Forelimb muscle (tissue), 1 donor: Measurements from ENCODE around the gene CRIP3. TPM values are rescaled to one million over a fixed set of nuclear protein-coding genes. Genes with fewer than 3 reads are reported as not detected.
"Not testable (repeated sequence)": the region's sequence is repeated elsewhere in the genome, so short reads cannot be mapped to it uniquely, and the experiment has no call there.

ENCODE experiments used
- DNase-seq: peaks from one replicate; pipeline ENCODE4 v3.0.0-alpha.2; 2013; ENCODE audit warnings: low read depth
- polyA plus RNA-seq: library from polyadenylated mRNA; unstranded; fragments of 120-200 nt; gene quantifications from one replicate; pipeline ENCODE4 v1.2.1, GENCODE V29; 2013; ENCODE audit not compliant: insufficient read length

The CRIP3 gene, protein sequence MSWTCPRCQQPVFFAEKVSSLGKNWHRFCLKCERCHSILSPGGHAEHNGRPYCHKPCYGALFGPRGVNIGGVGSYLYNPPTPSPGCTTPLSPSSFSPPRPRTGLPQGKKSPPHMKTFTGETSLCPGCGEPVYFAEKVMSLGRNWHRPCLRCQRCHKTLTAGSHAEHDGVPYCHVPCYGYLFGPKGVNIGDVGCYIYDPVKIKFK
- 1.7 TPM for polyA plus RNA-seq

DNA sequence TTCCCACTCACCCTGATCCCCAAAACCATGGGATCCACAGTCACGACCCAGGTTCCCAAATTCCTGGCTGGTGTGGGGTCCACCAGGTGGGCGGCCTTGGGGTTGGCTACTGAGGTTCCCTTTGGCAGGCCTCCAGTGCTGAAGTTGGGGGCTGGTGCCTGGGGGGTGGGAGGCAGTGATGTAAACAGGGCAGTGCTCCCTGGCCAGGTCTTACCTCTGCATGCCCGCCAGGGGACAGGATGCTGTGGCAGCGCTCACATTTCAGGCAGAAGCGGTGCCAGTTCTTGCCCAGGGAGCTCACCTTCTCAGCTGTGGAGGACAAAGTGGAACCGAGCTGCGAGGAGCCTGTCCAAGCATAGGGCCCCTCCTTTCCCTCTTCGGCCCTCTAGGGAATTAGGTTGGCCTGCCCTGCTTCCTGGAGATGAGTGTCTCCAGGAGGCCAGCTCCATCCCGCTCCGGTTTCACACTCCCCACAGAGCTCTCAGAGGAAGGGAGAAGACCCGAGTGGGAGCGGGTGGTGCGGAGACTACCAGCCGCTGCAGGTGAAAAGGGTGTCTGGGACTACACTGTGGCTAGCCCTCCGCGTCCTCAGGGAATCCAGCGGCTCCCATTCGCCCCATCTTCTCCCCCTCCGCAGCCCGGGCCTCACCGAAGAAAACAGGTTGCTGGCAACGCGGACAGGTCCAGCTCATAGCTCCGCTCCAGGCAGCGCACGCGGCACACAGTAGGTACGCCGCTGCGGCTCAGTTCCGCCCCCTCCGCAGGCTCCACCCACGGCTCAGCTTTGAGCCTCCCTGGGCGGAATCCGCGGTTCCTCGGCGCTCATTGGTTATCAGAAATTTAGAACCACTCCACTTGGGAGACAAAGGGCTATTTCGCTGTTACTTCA is at the start of gene CRIP3:
CRIP3 (minus strand) TSS at position 726 of the 889 bp plus-strand sequence; CDS start at position 692, 34 bp downstream.
- DNase-seq = peak; percentile 5

DNA sequence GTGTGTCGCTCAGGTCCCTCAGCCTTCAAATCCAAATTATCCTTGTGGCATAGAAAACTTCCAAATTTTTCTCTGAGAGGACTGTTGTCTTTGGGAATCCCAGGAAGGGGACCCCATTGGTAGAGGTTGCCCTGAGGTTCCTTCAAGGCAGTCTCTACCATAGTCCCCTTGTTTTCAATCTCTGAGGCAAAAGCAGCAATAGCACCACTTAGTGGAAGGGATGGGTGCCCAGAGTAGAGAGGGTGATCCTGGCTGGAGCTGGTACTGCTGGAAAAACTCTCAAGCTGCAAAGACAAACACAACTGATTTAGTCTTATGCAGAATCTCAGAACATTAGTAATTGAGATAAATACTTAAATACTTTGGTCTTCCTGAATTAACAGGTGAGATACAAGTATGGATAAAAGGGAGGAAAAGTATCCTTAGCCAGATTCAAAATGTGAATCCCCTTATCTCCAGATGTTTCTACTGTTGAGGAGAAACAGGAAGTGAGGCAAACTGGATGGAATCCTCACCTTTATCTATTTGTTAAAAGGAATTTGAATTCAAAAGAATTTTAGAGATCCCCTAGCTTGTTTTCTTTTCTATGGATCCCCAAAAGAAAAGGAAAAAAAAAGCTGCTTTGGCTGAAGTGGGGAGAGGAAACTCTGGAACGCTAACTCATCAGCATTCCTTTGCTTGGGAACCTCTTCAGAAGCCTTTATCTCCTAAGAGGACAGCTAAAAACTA is 47.4 kb upstream of the CRIP3 start:
- DNase-seq = no peak

DNA sequence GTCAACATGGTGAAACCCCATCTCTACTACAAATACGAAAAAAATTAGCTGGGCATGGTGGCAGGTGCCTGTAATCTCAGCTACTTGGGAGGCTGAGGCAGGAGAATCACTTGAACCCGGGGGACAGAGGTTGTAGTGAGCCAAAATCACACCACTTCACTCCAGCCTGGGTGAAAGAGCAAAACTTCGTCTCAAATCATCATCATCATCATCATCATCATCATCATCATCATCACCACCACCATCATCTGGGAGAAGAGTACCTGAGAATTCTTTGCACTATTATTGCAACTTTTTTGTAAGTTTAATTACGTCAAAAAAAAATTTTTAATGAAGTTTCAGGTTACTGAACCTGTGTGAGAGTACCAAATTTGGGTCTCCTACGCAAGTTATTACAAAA is 43.3 kb upstream of the CRIP3 start:
- not testable (repeated sequence) for DNase-seq

DNA sequence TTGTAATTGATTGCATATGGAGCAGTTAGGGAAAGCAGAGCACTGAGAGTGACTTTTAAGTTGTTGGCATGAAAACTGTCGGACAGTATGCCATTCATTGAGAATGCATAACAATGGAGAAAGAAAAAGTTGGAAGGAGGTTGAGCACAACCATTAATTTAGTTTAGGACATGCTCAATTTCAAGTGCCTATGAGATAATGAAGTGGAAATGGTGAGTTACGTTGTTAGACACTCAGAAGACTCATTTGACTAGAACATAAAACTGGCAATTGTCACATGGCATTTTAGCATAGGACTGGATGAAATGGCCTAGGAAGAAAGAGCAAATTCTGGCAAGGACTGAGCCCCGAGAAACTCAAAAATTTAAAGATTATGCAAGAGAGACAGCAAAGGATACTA is 38.8 kb upstream of the CRIP3 start:
- DNase-seq = no peak

DNA sequence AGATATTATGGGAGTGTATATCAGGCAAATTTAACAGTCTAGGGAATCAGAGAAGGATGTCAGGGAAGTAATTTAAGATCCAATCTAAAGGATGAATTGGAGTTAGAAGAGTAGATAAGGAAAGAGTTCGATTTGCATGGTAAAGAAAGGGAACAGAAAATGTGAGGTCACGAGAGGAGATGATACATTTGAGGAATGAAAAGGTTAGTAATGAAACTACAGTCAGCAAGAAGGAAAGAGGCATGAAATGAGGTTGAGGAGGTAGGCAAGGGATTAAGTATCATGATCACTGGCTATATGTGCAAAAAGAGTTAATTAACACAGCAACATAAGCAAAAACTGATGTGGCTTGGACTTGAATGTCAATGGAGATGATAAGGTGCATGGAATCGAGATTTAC is 38.4 kb upstream of the CRIP3 start:
- DNase-seq = no peak

DNA sequence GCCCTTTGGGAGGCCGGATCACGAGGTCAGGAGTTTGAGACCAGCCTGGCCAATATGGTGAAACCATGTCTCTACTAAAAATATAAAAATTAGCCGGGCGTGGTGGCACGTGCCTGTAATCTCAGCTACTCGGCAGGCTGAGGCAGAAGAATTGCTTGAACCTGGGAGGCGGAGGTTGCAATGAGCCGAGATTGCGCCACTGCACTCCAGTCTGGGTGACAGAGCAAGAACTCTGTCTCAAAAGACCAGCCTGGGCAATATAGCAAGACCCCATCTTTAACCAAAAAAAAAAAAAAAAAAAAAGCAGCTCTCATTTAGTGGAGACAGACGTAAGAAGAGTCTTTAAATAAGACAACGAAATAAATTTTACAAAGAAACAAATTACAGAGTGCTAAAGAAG is 37.6 kb upstream of the CRIP3 start:
- DNase-seq = not testable (repeated sequence)

DNA sequence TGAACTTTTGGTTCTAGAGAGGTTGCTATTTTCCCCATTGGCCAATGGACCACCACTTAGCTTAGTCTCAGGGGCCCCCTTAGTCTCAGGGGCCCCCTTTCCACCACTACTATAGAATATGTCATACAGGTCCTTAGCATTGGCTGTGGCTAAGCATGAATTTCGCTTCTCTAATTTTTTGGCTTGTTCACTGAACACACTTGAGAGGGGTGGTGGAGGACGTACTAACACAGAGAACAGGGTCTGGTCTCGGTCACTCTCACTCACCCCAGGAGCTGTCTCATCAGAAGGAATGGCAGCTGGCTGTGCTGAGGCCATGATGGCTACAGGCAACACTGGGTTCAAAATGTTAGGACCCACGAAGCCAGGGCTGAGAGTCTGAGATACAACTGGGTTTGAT is 30.5 kb upstream of the CRIP3 start:
- DNase-seq = no peak

DNA sequence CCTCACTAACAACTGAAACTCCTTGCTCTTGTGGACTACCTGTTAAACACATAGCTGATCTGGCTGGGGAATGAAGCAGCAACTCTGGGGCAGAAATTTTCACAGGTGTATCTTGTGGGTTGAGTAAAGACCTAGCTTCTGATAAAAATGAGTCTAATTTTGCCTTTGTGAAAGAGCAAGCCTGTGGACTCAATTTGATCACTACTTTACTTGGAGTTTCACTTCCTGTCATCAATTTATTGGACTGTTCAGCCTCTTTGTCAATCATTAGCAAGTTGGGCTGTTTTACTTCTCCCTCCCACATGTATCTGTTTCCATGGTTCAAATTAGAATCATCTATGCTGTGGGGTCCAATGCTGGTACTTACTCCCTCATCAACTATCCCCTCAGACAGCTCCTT is 29.6 kb upstream of the CRIP3 start:
- no peak for DNase-seq

DNA sequence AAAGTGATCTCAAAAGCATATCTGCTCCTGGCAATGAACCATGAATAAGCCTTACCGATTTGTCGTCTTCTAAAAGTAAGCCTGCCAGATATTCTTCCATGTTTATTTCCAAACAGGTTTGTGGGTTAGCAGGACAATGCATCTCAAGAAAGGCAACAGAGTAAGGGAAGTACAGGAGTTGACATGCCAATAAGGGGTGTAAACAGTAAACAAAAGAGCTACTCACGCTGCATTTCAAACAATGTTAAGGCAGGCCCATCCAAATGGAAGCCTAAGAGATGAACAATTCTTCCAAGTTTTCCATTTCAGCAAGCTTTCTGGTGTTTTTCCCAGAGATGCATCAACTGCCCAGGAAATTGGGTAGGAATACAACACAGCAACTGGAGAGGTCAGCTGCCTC is 27.8 kb upstream of the CRIP3 start:
- no peak for DNase-seq

DNA sequence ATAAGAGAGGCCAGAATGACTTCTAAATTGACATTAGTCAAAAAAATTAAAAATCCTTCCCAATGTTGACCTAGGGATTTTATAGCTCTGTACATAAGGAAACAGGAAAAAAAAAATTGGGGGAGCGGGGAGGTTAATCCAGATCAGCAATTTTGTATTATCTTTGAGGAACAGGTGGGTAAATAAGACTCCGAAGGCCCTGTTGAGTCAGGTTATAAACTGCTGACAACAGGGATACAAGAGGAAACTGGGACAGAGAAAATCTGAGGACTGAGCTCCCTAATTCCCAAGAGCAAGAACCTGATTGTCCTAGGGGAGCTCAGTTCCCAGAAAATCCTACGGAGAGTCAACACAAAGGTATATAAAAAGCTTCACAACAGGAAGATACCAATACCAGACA is 26.8 kb upstream of the CRIP3 start:
- DNase-seq = no peak

DNA sequence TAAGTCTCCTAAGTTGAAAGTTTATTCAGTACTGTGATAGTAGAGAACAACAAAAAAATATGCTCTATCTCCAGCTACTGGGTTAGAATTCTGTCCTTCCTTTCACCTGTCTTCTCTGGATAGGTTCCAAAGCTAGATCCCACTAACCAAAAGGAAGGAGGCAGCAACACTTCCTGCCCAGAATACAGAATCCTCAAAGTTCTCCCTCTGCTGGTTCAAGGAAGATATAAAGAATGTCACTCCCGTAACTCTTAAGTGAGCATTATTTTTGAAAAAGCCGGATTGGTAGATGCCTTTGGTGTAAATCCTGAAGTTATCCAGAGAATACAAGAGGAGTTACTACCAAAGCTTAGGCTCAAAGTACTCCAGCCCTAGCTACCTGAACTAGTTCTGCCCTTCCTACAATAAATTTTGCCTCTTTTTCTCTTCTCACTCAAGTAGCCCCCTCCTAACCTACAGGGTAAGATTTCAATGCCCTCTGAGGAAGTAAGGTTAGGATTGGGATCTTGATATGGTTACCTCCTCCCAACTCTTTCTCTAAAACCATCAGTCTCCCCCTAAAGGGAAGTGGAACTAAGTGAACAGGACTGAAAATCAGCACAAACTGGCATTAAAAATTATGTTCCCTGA is 26.0 kb upstream of the CRIP3 start:
- peak; percentile 16 for DNase-seq

DNA sequence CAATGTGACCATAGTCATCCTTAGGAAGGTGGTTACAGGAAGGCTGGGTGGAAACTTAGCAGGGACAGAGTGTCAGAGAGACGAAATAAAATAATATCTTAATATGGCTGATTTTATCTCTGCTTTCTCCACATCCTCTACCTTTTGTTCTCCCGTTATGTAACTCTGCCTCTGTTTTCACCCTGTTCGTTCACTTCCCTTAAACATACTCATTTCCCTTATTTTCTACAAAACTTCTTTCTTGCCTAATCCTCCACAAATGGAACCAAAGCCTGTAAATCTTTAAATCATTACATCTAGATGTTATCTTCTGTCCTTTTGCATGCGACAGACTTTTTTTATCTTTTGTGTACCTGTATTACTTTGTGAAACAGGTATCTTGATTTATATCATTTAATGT is 23.3 kb upstream of the CRIP3 start:
- DNase-seq = no peak

DNA sequence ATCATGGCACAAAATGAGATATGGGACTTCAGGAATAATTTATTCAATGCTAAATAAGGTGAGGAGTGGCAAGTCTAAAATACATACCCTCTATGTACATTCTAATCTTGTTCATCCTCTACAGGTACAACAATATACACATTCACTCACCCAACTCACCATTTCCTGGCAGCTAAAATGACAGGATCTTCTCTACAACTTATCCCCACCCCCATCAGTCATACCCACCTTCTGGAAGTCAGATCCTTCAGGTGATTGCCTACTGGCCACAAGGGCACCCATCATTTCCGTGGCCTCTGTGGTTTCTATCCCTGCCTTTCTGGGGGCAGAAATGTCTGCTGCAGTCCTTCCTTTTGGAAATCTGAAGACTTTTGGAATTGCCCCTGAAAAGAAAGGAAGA is 22.8 kb upstream of the CRIP3 start:
- no peak for DNase-seq

DNA sequence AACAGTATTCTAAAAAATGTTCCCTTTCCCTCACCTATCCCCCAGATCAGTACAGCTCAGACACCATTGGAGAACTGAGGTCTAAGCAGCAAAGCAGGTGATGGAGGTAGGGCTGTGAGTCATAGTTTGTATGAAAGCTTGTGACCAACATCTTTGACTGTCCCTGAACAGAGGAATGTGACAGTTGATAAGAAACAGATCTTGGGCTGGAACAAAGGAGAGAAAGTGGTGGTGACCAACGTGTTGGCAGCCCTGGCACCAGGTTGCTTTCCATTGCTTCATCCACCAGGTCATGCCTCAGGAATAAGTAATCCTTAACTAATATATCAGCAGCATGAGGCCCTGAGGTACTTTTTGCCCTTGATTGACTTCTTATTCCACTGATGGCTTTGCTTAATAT is 19.9 kb upstream of the CRIP3 start:
- DNase-seq = no peak

DNA sequence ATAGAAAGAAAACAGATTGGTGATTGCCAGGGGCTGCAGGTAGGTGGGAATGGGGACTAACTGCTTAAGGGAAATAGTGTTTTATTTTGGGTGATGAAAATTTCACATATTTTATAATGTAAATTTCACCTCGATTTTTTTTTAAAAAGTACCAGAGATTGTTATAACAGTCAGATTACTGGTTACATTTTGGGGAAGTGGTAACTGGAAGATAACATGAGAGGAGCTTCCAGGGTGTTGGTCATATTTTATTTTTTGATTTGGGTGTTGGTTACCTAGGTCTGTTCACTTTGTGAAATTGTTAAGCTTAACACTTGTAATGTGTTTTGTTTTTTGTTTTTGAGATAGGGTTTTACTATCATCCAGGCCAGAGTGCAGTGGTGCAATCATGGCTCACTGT is 17.2 kb upstream of the CRIP3 start:
- no peak for DNase-seq

DNA sequence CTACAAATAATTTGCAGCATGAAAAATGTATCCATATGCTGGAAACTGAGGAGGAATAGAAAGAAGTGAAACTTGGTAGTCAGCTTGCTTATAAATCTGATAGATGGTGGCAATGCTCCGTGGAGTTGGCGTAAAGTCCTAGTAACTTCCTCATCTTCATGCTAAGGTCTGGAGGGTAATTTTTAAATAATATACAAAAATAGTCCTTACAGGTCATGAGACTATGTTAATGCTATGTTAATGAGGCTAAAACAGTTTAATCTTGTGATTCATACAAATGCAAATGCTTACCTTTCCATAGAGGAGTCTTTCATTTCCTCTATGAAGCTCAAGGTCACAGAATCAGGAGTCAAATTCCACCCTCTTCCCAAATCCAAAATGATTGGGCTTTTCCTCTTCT is 9.4 kb upstream of the CRIP3 start:
- DNase-seq = no peak

DNA sequence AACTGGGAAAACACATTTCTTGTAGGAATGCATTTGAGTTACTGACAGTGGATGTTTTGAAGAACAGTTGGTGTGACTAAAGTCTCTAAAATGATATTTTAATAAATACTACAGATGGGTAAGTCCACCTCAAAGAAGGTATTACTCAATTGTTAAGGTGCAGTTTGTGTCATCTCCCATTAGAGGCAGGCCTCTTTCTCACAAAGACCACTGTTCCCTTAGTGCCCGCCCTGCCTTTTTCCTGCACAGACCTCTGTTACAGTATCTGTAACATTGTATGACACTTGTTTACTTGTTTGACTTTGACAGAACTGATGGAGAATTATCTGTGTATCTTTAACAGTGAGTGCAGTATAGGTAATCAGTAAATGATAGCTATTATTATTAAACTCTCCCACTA is 5.2 kb upstream of the CRIP3 start:
- DNase-seq = no peak

DNA sequence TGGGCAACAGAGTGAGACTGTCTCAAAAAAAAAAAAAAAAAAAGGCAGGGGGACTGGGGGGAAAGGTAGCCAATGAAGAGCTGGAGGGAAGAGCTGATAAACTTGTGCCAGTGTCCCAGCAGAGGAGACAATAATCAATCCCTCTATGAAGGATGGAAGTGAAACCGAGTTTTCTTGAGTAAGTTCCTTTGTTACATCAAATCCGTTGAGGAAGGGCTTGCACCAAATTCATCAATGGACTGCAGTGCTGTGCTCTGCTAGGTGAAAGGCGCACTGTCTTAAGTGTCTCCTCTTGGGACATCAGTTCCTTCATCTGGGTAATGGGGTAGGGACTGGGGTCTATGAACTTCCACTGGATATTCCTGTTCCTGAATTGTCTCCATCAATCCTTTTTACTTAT is 3.0 kb upstream of the CRIP3 start:
- no peak for DNase-seq

DNA sequence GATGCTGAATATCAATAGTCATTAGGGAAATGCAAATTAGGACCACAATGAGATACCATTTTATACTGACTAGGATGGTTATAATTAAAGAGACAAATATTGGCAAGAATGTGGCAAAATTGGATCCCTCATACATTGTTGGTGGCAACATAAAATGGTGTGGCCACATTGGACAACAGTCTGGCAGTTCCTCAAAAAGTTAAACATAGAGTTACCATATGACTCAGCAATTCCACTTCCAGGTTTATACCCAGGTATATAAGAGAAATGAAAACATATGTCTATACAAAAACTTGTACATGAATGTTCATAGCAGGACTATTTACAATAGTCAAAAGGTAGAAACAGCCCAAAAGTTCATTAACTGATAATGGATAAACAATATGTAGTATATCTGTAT is 2.0 kb upstream of the CRIP3 start:
- no peak for DNase-seq

DNA sequence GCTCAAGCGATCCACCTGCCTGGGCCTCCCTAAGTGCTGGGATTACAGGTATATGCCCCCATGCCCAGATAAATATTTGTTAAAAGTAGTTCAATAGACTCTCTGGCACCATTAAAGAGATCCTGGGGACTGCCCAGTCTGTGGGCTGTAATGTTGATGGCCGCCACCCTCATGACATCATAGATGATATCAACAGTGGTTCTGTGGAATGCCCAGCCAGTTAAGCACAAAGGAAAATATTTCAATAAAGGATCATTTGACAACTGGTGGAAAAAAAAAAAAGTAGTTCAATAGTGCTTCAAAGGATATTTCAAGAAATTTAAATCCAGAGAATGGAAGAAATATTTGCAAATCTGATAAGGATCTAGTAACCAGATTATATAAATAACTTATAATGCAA is 1.5 kb upstream of the CRIP3 start:
- DNase-seq = no peak

DNA sequence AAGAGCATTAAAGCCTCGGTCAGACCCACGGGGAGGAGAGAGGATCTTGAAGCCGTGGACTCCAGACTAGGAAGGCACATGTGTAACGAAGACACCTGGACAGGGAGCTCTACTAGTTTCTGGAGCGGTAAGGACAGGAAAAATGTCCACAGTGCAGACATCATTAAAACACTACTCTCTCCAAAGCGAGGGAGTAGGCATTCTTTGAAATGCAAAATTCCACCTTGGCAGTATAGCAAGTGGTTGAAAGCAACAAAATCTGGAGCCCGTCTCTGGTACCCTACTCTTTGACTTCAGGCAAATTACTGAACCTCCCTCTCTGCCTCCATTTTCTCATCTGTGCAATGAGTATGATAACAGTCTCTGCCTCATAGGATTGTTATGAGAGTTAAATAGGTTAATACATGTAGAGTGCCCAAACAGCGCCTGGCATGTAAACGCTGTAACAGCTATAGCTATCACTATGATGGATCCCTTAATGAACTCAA is 408 bp upstream of the CRIP3 start:
- no peak for DNase-seq

DNA sequence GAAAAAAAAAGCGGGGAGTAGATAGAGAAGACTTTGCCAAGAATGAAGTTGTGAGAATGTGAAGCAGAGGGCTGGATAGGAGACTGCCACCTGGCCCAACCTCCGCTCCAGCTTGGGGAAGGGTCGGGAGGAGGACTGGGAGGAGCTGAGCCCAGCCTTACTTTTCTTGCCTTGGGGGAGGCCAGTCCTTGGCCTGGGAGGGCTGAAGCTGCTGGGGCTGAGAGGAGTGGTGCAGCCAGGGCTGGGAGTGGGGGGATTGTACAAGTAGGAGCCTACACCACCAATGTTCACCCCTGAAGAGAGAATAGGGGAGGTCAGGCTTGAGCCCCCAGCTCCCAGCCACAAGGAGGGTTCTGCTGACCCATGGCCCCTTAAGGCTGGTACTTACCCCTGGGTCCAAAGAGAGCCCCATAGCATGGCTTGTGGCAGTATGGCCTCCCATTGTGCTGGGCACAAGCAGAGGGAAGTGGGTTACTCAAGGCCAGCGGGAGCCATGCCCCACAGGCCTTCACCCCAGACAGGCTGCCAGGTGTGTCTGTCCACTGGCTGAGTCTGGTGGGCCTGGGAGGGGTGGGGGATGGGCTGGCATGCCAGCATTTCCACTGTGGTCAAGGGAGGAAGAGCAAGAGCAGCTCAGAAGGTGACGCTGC is 1.1 kb downstream of the CRIP3 start:
- DNase-seq = no peak
